Astrocyte (in vitro differentiated cells and primary cell): ENCODE results near the gene DMBX1. TPM values are rescaled to one million over a fixed set of nuclear protein-coding genes. Genes with fewer than 3 reads are reported as not detected.

ENCODE experiments used
- DNase-seq: peaks from one replicate; pipeline ENCODE4 v3.0.0-alpha.2; 2010; ENCODE audit warnings: low read depth
- FAIRE-seq: peaks from 2 replicates; lab custom pipeline; 2011; peaks lifted over from hg19 to GRCh38; lab: Jason Lieb, UNC
- H2AFZ ChIP-seq: 2 replicates; pipeline ENCODE4 v1.6.0; 2012; ENCODE audit warnings: low read depth, low read length, inconsistent platforms
- H3K27ac ChIP-seq: 2 replicates; pipeline ENCODE4 v1.5.1; 2011; ENCODE audit warnings: low read depth, low read length, inconsistent platforms
- H3K27me3 ChIP-seq: 2 replicates; pipeline ENCODE4 v1.6.0; 2011; ENCODE audit warnings: low read length, inconsistent platforms; ENCODE audit not compliant: insufficient read depth
- H3K36me3 ChIP-seq: 2 replicates; pipeline ENCODE4 v1.5.1; 2011; ENCODE audit warnings: low read length, inconsistent platforms; ENCODE audit not compliant: insufficient read depth
- H3K4me1 ChIP-seq: 2 replicates; pipeline ENCODE4 v1.5.1; 2011; ENCODE audit warnings: low read length, inconsistent platforms; ENCODE audit not compliant: insufficient read depth
- H3K4me2 ChIP-seq: 2 replicates; pipeline ENCODE4 v1.6.0; 2012; ENCODE audit warnings: low read length, inconsistent platforms
- H3K4me3 ChIP-seq: 2 replicates; pipeline ENCODE4 v1.5.1; 2011; ENCODE audit warnings: low read depth, mild to moderate bottlenecking, low read length, inconsistent platforms; ENCODE audit not compliant: insufficient read depth
- H3K79me2 ChIP-seq: 2 replicates; pipeline ENCODE4 v1.6.0; 2012; ENCODE audit warnings: mild to moderate bottlenecking, low read length, inconsistent platforms; ENCODE audit not compliant: insufficient read depth
- H3K9ac ChIP-seq: 2 replicates; pipeline ENCODE4 v1.6.0; 2012; ENCODE audit warnings: mild to moderate bottlenecking, low read length, inconsistent platforms
- H3K9me3 ChIP-seq: 2 replicates; pipeline ENCODE4 v1.5.1; 2012; ENCODE audit warnings: low read depth, mild to moderate bottlenecking, low read length, inconsistent platforms; ENCODE audit not compliant: insufficient read depth
- H4K20me1 ChIP-seq: 2 replicates; pipeline ENCODE4 v1.6.0; 2012; ENCODE audit warnings: low read length, inconsistent platforms; ENCODE audit not compliant: insufficient read depth
- H3K27ac Mint-ChIP-seq: one replicate; pipeline ENCODE4 v1.8.0; 2021; ENCODE audit warnings: mild to moderate bottlenecking, mixed read lengths; ENCODE audit not compliant: unreplicated experiment
- H3K27me3 Mint-ChIP-seq: one replicate; pipeline ENCODE4 v1.8.0; 2021; ENCODE audit warnings: low read depth, mixed read lengths; ENCODE audit not compliant: unreplicated experiment
- H3K36me3 Mint-ChIP-seq: one replicate; pipeline ENCODE4 v1.8.0; 2021; ENCODE audit warnings: low read depth, mixed read lengths; ENCODE audit not compliant: unreplicated experiment
- H3K4me1 Mint-ChIP-seq: one replicate; pipeline ENCODE4 v1.8.0; 2021; ENCODE audit warnings: low read depth, mixed read lengths; ENCODE audit not compliant: unreplicated experiment
- H3K4me3 Mint-ChIP-seq: one replicate; pipeline ENCODE4 v1.8.0; 2021; ENCODE audit warnings: mild to moderate bottlenecking, moderate library complexity, mixed read lengths; ENCODE audit not compliant: unreplicated experiment
- H3K9me3 Mint-ChIP-seq: one replicate; pipeline ENCODE4 v1.8.0; 2021; ENCODE audit warnings: mild to moderate bottlenecking, mixed read lengths; ENCODE audit not compliant: unreplicated experiment
- EZH2 ChIP-seq: IDR thresholded peaks from 2 replicates; pipeline ENCODE4 v1.6.1; 2012; ENCODE audit warnings: mild to moderate bottlenecking, low read length, inconsistent platforms; ENCODE audit not compliant: insufficient read depth
- total RNA-seq: library from RNA; stranded (reverse); gene quantifications from 2 replicates; pipeline ENCODE4 v1.2.1, GENCODE V29; 2021
- TF ChIP-seq, protein P1 (sequence below): IDR thresholded peaks from 2 replicates; pipeline ENCODE4 v1.5.1; 2011; ENCODE audit warnings: low read depth, mild to moderate bottlenecking, inconsistent platforms, low read length, moderate library complexity; ENCODE audit not compliant: insufficient read depth

Gene DMBX1
- total RNA-seq, 1 donor from 2014 or later: 0.07 TPM

DNA sequence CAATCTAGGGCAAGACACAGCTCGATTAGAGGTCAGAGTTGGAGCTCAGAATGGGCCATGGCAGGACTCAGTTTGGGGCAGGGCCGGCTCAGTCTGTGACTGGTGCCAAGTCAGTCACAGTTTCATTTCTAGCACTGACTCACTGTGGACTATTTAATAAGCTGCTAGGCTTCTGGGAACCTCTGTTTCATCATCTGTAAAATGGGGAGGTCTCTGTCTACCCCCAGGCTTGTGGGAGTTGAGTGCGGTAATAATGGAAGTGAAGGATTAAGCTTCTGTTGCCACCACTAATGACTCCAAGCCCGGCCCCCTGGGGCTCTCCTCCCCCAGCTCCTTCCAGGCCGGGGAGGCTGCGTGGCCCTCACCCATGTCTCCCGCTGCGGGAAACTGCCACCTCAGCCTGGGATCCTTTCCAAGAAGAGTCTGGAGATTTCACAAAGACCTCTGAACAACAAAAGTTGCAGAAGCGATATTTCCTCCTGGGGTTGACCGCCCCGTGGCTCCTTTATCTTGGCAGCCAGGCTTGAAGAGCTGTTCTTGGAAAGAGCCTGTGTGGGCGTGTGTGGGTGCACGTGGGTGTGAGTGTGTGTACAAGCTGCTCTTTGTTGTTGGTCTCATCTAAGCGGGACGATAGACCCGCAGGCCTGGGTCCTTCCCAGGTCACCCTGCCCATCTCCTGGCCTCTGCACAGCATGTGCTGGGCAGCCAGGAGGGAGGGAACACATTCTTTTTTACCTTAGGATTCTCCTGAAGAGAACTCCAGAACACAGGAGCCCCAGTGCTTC is 32.7 kb downstream of the DMBX1 start:
- DNase-seq (peak; percentile 71), FAIRE-seq (peak; percentile 65)
- peak overlapping the region; percentile 15 for H3K27ac ChIP-seq
- Mint-ChIP-seq H3K4me3 (no peak overlapping the region), H3K9me3 (no peaks in the 10 kb centered on the region), H3K4me1 (peaks cover 40% of the 10 kb centered on the region), H3K36me3 (no peaks in the 10 kb centered on the region), H3K27me3 (peaks cover 30% of the 10 kb centered on the region), H3K27ac (peak overlapping the region; percentile 9)
- no peak overlapping the region for H2AFZ ChIP-seq
- H3K79me2 ChIP-seq: no peaks in the 10 kb centered on the region
- H4K20me1 ChIP-seq: no peaks in the 10 kb centered on the region
- no peaks in the 10 kb centered on the region for H3K36me3 ChIP-seq
- TF ChIP-seq, protein P1, sequence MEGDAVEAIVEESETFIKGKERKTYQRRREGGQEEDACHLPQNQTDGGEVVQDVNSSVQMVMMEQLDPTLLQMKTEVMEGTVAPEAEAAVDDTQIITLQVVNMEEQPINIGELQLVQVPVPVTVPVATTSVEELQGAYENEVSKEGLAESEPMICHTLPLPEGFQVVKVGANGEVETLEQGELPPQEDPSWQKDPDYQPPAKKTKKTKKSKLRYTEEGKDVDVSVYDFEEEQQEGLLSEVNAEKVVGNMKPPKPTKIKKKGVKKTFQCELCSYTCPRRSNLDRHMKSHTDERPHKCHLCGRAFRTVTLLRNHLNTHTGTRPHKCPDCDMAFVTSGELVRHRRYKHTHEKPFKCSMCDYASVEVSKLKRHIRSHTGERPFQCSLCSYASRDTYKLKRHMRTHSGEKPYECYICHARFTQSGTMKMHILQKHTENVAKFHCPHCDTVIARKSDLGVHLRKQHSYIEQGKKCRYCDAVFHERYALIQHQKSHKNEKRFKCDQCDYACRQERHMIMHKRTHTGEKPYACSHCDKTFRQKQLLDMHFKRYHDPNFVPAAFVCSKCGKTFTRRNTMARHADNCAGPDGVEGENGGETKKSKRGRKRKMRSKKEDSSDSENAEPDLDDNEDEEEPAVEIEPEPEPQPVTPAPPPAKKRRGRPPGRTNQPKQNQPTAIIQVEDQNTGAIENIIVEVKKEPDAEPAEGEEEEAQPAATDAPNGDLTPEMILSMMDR: no peak
- H3K9me3 ChIP-seq: no peaks in the 10 kb centered on the region
- H3K27me3 ChIP-seq: peaks cover 19% of the 10 kb centered on the region
- peak overlapping the region; percentile 6 for H3K4me3 ChIP-seq
- peaks cover 34% of the 10 kb centered on the region for H3K4me1 ChIP-seq
- no peak overlapping the region for H3K9ac ChIP-seq
- H3K4me2 ChIP-seq: peak overlapping the region; percentile 57

DNA sequence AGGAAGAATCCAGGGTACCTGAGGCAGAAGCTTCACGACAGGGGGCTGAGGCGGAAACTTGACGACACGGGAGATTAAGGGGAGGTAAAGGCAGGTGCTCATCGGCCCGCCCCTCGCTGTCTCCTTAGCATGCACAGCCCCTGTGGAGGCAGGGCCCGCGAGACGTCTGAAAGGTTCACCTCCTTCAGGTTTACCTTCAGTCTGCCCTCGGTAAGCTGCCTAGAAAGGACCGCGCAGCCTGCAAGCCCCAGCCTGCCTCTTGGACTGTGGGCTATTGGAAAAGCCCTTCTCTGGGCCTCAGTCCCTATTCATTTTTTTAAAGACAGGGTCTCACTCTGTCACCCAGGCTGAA is 33.3 kb downstream of the DMBX1 start:
- no peak for FAIRE-seq
- Mint-ChIP-seq H3K4me3 (no peak overlapping the region), H3K27me3 (peaks cover 30% of the 10 kb centered on the region), H3K27ac (no peak overlapping the region), H3K4me1 (peaks cover 36% of the 10 kb centered on the region), H3K36me3 (no peaks in the 10 kb centered on the region), H3K9me3 (no peaks in the 10 kb centered on the region)
- Histone ChIP-seq H4K20me1 (no peaks in the 10 kb centered on the region), H3K4me2 (peak overlapping the region; percentile 57), H3K27me3 (peaks cover 24% of the 10 kb centered on the region), H3K27ac (no peak overlapping the region), H3K9ac (no peak overlapping the region), H3K4me1 (peaks cover 34% of the 10 kb centered on the region), H3K9me3 (no peaks in the 10 kb centered on the region), H3K36me3 (no peaks in the 10 kb centered on the region), H3K4me3 (no peak overlapping the region), H2AFZ (no peak overlapping the region), H3K79me2 (no peaks in the 10 kb centered on the region)
- no peak for TF ChIP-seq EZH2
- TF ChIP-seq, protein P1: no peak
- DNase-seq: no peak
